ENCODE measurements around the gene FOXRED1.
"Not testable (repeated sequence)": the region's sequence is repeated elsewhere in the genome, so short reads cannot be mapped to it uniquely, and the experiment has no call there.

Gene FOXRED1

DNA sequence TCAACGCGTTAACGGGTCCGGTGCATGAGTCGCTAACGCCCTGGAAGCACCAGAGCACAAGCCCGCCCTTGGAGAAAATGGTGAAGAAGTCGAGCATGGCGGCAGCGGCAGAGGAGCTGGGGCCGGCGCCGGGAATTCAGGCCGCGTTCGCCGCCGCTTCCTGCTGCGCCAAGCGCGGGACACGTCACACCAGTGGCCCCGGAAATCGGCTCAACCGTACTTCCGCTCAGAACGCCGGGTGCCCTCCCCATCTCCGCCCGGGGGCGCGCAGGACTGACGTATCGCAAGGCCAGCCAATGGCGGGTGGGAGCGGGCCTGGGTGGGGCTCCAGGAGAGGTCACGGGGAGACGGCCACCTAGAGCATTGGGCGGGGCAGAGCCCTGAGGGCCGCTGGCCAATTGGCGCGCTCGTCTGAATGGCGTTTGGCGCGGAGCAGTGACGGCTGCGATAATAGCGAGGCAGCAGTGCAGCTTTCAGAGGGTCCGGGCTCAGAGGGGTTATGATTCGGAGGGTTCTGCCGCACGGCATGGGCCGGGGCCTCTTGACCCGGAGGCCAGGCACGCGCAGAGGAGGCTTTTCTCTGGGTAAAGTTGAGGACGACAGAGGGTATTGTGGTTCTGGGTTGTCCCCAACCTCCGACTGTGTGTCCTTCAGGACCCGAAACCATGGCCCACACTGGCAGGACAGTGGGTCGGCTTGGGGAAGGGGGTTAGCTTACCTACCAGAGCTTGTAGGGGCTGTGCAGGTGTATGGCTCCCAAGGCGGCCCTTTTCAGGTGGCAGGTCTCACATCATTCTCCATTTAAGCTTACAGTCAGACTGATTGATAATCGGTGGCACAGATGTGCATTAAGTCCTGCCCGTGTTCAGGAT lies at the start of gene FOXRED1, which contains the start of gene SRPRA:
Gene FOXRED1, plus strand, starts transcription at position 447 of the 872 bp plus-strand sequence. Its CDS starts 53 bp downstream, at position 500.
Gene SRPRA, minus strand, starts transcription at position 188 of the 872 bp plus-strand sequence. Its CDS starts 91 bp downstream, at position 97.
- peak; percentile 99 for DNase-seq (ENCODE audit: low spot score)

DNA sequence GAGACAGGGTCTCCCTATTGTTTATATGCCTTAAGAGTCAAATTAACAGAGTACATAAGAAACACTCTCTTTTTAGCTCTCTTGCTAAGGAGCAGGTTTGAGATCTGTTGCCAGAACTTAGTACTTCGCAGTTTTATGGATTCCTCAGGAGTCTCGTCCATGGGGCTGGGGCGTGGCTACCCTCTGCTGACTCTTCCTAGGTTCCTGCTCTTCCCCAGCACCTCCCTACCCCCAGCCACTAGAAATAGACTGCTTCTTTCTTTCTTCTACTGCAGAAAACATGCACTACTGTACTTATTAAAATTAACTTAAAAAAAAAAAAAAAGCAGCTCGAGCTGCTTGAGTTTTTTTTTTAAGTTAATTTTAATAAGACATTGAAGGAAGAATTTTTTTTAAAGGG lies 49.4 kb upstream of the FOXRED1 start:
- no peak for DNase-seq (ENCODE audit: low spot score)

DNA sequence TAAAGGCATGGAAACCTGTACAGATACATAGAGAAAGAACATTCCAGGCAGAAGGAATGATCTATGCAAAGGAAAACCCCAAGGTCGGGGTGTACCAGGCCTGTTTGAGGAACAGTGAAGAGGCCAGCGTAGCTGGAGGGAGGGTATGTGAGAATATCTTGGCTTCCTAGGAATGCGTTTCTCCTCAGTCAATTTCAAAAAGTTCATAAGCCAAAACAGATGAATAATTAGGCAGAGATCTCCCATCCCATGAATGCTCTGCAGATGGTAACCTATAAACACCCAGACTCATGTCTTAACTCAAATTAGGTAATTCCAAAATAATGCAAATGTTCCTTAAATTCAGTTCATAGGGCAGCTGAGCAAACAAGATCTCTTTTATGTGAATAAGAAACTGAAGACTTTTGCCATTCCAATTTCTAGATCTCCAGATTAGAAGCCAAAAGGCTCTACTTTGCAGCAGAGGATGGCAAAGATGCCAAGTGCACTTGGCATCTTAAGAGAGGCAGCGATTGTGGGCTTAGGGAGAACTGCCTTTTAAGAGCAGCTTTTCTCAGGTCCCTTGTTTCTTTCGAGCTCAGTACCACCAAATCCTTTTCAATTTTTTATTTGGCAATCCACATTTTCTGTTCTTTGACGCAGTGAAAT lies 44.2 kb upstream of the FOXRED1 start:
- DNase-seq (ENCODE audit: low spot score): no peak

DNA sequence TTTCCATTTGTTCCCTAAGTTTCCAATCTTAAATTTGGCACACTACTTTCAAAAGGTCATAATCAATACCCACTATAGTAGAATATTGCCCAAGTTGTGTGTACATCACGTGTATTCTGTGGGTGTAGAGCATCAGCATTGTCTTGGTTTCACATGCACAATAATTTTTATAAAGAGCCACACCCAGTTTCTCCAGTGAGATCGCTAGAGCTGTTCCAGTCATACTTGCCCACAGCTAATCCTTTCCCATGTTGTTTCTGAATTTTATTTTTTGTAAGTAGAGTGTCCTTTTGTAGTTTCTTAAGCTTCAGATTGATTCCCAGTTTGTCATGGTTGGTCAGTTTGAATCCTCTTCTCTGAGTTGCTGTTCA lies 43.7 kb upstream of the FOXRED1 start:
- DNase-seq (ENCODE audit: low spot score): no peak

DNA sequence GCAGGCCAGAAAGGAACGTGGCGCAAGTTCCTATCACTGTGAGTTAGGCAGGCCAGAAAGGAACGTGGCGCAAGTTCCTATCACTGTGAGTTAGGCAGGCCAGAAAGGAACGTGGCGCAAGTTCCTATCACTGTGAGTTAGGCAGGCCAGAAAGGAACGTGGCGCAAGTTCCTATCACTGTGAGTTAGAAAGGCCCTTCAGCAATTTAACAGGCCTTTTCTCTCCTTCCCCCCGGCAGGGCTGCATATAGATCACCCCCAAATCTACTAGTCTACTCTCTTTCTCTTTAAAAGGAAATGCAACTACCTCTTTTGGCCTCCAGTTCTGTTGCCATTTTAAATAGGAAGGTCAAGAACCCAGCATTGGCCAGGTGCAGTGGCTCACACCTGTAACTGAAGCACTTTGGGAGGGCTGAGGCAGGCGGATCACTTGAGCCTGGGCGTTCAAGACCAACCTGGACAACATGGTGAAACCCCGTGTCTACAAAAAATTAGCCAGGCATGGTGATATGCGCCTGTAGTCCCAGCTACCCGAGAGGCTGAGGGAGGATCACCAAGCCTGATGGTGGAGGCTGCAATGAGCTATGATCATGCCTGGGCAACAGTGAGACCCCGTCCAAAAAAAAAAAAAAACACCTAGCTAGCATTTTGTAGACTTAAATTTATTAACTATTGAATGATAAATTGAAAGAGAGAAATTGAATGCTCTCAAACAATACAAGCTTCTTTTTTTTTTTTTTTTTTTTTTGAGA lies 42.4 kb upstream of the FOXRED1 start:
- no peak for DNase-seq (ENCODE audit: low spot score)

DNA sequence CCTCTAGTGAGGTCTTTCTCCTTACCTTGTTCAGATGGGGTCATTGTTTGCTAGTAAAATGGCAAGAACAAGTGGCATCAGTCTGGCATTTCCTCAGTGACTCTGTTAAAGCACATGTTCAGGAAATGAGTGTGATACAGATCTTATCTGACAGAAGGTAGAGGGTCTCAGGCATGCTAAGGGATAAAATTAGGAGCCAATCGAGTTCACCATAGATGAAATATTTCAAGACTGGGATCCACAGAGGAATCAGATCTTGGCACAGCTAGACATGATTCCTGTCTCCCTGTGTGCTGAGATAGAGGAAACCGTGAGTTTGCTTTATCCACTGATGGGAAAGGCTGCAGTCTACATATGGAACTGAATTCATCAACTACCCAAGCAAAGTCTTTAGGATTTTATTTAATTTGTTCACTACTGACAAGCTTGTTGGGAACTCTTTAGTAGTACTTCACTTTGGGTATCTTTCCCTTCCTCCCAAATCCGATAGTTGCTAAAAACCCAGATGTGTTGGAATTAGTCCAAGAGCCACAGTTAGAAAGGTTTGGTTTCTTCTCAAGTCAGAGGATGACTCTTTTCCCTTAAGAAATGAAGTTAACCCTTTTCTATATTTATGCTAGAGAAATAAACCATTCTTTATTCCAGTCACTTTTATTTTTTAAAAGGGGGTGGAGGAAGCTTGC lies 39.0 kb upstream of the FOXRED1 start:
- no peak for DNase-seq (ENCODE audit: low spot score)

DNA sequence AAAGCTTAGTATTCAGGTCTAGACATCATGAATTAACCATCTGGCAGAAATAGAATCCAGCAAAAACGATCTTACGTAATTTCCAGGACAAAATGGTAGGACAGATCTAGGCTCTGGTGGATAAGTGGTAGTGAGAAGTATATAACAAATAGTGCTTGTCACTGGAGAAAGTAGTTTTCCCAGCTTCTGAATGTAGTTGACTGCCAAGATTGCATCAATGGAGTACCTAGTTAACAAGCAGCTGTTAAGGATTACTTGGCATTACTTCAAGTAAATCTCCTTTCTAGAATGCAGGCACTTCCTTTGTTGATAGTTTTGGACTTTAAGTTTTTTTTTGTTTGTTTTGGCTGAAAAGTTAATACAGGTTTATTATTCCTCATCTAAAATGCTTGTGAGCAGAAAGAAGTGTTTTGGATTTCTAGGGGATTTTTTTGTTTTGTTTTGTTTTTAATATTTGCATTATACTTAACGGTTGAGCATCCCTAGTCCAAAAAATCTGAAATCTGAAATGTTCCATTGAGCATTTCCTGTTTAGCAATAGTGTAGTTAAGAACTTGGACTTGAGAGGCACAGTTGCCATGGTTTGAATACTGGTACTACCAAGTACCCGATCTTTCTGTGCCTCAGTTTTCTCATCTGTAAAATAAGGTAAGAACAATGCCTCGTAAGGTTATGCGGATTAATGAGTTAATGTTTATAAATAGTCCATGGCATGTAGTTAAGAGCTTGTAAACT lies 37.1 kb upstream of the FOXRED1 start:
- no peak for DNase-seq (ENCODE audit: low spot score)

DNA sequence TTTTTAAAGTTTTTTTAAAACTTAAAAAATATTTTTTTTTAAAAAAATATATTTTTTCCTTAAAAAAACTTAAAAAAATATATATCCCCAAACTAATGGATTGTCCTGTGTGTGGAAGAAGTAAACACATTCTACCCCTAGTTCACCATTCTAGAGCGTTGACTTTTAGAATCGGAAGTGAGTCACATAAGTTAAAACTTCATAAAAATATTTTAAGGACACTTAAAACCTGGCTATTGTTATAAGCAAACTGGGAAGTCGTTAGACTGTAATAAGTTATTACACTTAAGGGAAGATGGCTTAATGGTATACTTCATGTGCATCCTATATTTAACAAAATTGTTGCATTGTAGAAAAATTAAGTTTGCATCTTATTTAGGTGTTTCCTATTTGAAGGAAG lies 36.3 kb upstream of the FOXRED1 start:
- DNase-seq (ENCODE audit: low spot score): no peak

DNA sequence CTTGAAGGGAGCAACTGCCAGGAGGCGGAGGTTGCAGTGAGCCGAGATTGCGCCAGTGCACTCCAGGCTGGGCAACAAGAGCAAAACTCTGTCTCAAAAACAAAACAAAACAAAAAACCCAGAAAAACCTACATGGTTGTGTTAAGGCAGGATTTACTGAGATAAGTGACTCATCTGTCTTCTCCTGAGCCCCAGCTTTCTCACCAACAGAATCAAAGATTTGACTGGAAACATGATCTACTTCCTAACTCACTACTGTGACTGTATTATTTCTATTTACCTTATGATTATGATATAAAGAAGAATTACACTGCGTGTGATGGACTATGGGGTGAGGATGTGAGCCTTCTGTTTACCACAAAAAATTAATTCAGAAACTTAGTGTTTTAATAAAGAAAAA lies 35.6 kb upstream of the FOXRED1 start:
- no peak for DNase-seq (ENCODE audit: low spot score)

DNA sequence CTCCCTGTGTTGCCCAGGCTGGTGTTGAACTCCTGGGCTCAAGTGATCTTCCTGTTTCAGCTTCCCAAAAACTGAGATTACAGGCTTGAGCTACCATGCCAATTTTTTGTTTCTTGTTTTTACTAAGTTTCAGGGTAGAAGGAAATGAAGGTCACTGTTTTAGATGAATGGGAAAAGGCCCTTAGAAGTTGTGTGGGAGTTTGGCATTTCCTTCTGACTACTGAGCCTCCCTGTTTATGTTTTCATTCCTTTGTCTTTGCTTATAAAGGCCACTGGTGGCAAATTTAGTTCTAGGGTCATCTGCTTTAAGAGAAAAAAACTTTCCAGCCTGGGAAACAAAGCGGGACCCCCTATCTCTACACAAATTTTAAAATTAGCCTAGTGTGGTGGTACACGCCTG lies 22.3 kb upstream of the FOXRED1 start:
- no peak for DNase-seq (ENCODE audit: low spot score)

DNA sequence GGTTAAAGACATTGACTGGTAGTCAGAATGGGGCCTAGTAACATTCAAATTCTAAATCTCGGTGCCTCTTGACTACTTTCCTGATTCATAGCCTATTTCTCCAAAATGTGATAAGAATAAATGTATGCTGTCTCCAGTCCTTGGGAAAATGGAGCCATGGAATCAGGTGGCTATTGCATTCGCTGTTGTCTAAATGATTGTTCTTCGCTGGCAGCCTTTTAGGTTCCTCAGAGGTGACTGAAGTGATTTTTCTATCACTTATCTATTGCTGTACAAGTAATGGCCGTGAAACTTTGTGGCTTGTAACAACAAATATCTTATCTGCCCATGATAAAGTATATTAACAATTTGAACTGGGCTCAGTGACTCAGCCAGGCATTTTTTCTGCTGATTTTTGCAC lies 15.7 kb upstream of the FOXRED1 start:
- no peak for DNase-seq (ENCODE audit: low spot score)

DNA sequence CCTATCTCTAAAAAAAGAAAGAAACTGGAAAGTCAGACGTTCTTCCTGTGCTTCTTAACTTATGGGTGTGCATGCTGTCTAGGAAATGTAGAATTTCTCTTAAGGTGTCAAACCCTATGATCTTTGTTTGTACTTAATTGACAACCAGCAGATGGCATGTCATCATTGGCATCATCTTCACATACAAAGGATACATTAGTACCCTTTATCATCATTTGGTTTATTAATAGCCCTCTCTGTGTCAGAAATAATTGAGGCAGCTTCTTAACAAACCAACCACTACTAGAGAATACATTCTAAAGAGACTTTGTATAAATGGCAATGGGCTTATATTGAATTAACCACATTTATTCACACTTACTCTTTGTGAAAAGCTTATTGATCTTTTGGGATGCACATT lies 14.1 kb upstream of the FOXRED1 start:
- no peak for DNase-seq (ENCODE audit: low spot score)

DNA sequence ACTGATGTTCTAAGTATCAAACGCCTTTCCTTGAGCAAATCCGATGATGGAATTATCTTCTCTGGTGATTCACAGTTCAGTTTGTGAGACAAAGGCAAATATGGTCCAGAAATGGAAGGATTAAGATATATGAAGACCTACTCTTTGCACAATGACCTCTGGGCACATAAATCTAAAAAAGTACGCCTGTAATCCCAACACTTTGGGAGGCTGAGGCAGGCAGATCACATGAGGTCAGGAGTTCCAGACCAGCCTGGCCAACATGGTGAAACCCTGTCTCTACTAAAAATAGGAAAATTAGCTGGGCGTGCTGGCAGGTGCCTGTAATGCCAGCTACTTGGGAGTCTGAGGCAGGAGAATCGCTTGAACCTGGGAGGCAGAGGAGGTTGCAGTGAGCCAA lies 13.4 kb upstream of the FOXRED1 start:
- not testable (repeated sequence) for DNase-seq (ENCODE audit: low spot score)

DNA sequence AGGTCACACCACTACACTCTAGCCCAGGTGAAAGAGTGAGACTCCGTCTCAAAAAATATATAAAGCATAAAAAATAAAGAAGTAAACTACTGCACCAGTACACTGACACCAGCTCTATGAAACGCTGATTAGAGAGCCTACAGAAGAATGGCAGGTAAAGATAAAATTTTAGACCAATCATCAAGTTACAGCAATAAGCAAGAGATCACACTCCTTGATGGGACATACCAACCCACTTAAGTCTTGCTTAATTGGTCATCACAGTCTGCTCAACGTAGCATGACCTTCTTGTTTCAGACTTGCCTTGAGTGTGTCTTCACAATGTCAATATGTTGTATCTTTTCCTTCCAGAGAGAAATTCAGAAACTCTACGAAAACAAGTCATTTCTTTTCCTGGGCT lies 12.7 kb upstream of the FOXRED1 start:
- DNase-seq (ENCODE audit: low spot score): no peak

DNA sequence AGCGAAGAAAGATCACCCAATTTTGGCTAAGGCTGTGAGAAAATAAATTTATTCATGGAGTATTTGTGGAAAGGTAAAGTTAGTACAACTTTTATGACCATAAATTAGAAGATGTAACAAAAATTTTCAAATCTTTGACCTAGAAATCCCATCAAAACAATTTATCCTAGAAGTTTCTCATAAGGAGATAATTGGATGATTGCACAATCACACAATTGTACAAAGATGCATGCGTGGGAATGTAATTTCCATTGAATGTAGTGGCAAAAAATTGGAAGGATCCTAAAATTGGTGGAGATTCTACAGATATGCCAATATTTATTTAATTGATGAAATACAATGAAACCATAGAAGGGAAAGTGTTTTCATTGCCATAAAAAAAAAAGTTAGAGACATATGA lies 11.8 kb upstream of the FOXRED1 start:
- DNase-seq (ENCODE audit: low spot score): no peak

DNA sequence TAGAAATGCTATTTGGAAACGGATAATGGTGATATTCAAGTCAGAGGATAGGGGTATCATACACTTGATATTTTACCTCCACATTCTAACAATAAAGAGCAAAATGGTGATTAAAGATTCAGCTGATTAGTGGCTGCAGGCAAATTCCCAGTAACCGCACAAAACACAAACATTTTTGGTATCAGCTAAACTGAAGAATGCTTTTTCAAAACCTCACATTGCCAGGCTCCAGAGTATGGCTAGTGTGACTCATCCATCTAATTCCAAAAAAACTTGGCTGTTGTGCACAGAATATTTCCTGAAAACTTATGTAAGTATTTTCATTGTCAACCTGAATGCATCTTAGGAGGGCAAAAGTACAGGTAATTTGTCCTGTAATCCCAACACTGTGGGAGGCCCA lies 11.2 kb upstream of the FOXRED1 start:
- no peak for DNase-seq (ENCODE audit: low spot score)

DNA sequence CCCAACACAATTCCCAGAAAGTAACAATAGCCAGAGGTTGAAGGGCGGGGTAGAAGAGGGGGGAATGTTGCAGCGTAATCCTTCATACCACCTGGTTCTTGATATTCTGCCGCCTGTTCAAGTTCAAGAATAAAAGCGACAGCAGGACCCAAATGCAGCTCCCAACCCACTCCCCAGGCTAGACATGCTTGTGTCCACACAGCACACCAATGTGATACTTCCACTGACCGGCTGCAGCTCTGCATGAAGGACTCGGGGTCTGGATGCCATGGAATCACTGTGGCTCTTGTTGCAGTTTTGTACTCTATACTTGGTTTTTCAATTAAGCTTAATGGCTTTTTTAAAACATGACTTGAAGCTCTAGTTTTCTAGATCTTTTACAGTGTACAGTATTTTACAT lies 6.7 kb upstream of the FOXRED1 start:
- DNase-seq (ENCODE audit: low spot score): no peak

DNA sequence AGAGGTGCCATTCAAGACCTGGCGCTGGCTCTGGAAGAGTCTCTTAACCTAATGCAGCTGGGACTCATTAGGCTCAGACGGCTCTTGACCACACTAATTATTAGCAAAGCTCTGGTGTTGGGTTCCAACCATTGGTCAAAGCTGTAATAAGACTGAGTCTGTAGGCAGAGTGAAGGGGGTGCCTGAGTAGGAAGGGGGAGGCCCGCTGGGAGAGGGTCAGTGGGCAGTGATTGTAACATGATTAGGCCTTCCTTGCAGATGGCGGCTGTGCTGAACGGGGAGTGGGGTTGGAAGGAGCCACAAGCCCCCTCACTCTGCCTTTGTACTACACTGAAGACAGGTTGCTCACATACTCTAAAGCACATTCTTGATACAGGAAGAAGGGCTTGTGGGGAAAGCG lies 5.5 kb upstream of the FOXRED1 start:
- DNase-seq (ENCODE audit: low spot score): no peak

DNA sequence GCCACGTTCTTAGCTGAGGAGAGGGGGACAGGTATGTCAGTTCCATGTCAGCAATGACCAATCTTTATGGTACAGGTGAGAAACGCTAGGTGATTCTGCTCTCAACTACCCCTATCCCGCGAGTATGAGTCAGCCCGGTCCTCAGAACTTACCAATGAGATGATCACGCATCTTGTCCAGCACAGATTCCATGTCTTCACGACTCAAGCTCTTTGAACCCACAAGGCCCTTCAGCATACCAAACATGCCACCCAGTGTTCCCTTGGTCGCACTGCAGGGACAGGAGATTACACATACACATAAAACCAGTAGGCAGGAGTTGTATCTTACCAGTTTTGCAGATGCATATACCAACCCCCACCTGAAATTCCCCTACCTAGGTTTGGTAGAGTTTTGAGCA lies 3.1 kb upstream of the FOXRED1 start:
- DNase-seq (ENCODE audit: low spot score): no peak

DNA sequence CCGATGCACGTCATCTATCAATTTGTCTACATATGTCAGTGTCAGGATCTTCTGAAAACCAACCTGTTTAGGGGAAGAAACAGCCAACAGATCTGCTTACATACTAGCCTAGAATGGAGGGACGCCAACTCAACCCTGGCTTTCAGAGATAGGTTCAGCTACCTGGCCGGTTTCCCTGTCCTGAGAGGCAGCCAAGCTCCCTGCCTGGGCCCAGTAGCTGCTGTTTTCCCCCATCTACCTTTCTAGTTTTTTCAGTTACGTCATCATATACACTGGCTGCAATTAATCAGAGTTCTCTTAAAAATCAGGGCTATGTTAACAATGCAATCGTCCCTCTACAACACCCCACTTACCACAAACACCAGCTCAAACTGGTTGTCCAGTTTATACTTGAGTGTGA lies 1.3 kb upstream of the FOXRED1 start:
- no peak for DNase-seq (ENCODE audit: low spot score)

DNA sequence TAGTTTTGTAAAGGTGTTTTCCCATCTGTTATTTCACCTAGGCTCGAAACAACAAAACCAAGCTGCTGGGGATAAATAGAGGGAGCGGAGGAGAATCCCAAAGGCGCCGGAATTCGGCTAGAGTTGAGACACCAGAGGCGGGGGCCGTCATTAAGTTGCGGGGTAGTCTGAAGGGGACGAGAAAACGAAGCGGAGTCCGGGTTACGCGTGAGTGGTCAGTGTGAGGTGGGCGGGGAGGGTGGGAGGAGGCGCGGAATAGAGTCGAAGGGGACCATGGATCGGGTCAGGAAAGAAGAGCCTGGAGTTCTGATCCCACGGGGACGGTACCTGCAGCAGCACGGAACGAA lies 620 bp upstream of the FOXRED1 start:
- DNase-seq (ENCODE audit: low spot score): no peak

DNA sequence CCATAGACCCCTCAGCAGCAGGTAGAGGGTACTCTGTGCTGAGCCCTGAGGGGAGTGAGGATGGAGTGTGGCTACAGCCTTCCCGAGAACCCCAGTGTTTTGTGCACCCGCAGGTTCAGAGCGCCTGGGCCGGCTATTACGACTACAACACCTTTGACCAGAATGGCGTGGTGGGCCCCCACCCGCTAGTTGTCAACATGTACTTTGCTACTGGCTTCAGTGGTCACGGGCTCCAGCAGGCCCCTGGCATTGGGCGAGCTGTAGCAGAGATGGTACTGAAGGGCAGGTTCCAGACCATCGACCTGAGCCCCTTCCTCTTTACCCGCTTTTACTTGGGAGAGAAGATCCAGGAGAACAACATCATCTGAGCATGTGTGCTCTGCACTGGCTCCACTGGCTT lies 8.4 kb downstream of the FOXRED1 start:
- no peak for DNase-seq (ENCODE audit: low spot score)

Measured in Ammon's horn (tissue), 1 donor.